Diencephalon (tissue), 1 donor: Measurements from ENCODE around the gene NEMF. TPM values are rescaled to one million over a fixed set of nuclear protein-coding genes. Genes with fewer than 3 reads are reported as not detected.

Experiments
- small RNA-seq: library from RNA; depleted of rRNA; stranded (forward); fragments of <200 nt; gene quantifications from one replicate; pipeline ENCODE3, GENCODE V24; 2014
- total RNA-seq: library from RNA; depleted of rRNA; stranded (reverse); fragments of >200 nt; gene quantifications from one replicate; pipeline ENCODE4 v1.2.3, GENCODE V29; 2014

Gene NEMF, protein sequence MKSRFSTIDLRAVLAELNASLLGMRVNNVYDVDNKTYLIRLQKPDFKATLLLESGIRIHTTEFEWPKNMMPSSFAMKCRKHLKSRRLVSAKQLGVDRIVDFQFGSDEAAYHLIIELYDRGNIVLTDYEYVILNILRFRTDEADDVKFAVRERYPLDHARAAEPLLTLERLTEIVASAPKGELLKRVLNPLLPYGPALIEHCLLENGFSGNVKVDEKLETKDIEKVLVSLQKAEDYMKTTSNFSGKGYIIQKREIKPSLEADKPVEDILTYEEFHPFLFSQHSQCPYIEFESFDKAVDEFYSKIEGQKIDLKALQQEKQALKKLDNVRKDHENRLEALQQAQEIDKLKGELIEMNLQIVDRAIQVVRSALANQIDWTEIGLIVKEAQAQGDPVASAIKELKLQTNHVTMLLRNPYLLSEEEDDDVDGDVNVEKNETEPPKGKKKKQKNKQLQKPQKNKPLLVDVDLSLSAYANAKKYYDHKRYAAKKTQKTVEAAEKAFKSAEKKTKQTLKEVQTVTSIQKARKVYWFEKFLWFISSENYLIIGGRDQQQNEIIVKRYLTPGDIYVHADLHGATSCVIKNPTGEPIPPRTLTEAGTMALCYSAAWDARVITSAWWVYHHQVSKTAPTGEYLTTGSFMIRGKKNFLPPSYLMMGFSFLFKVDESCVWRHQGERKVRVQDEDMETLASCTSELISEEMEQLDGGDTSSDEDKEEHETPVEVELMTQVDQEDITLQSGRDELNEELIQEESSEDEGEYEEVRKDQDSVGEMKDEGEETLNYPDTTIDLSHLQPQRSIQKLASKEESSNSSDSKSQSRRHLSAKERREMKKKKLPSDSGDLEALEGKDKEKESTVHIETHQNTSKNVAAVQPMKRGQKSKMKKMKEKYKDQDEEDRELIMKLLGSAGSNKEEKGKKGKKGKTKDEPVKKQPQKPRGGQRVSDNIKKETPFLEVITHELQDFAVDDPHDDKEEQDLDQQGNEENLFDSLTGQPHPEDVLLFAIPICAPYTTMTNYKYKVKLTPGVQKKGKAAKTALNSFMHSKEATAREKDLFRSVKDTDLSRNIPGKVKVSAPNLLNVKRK
- total RNA-seq: 85.8 TPM

DNA sequence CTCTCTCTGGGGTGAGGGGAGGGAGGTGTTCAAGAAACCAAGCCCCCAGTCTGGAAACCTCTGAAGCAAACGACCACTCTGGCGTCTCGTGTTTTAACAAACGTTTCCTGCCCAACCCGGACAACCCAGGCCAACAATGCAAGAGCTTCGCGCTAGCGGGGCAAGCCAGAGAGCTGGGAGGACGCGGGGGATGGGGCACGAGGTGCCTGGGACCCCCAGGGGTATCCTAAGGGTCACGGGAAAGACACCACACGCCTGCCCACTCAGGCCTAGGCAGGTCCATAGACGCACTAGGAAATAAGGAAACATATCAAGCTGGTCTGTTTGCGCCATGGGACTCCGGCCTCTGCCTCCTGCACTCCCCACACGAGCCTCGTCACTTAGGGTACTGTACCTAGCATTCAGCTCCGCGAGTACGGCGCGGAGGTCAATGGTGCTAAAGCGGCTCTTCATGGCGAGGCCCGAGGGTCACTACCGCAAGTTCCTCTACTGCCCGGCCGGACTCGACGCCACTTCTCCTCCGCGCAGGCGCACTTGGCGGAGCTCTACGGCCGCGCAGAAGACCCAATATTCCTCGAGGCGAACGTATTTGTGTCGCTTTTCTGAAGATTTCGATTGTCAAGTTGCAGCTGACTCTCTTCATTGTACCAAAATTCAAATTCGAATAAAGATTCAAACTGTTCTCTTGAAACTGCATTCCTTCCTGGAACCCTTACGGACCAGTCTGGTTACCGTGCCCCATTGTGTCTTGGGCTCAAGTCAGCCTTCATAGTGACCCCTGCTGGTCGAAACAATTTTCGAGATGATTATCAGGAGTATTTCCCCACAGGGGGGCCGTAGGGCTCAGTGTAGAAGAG, at the start of gene NEMF:
Gene NEMF (minus strand): TSS at position 488 of the 857 bp plus-strand sequence. CDS start 35 bp downstream, at position 453.

DNA sequence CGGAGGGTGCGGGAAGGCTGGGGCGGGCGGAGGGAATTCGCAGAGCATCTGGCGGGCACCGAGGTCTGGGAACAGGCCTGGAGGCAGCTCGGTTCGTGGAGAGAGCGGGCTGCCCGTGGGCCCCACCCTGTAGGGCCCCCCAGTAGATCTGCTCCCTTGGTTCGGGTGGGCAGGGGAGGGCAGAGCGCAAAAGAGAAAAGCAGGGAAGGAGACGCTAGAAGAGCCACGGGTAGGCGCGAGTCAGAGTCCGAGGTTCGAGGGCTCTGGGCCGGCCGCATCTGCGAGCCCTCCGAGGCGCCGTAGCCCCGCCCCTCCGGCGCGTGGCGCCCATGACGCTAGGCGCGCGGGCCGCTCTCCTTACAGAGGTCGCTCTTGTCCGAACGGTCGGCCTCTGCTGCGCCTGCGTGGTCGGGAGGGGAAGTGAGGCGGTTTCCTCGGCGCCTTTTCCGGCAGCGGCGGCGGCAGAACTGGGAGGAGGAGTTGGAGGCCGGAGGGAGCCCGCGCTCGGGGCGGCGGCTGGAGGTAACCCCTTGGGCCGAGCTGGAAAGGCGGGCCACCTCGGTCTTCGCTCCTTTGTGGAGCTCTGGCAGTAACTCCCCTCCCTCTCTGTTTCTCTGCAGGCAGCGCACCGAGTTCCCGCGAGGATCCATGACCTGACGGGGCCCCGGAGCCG, 40.2 kb upstream of the NEMF start, which contains the start of gene ARF6:
Gene ARF6 (plus strand): TSS at position 447 of the 673 bp plus-strand sequence. CDS start 655 bp downstream, outside the sequence.

DNA sequence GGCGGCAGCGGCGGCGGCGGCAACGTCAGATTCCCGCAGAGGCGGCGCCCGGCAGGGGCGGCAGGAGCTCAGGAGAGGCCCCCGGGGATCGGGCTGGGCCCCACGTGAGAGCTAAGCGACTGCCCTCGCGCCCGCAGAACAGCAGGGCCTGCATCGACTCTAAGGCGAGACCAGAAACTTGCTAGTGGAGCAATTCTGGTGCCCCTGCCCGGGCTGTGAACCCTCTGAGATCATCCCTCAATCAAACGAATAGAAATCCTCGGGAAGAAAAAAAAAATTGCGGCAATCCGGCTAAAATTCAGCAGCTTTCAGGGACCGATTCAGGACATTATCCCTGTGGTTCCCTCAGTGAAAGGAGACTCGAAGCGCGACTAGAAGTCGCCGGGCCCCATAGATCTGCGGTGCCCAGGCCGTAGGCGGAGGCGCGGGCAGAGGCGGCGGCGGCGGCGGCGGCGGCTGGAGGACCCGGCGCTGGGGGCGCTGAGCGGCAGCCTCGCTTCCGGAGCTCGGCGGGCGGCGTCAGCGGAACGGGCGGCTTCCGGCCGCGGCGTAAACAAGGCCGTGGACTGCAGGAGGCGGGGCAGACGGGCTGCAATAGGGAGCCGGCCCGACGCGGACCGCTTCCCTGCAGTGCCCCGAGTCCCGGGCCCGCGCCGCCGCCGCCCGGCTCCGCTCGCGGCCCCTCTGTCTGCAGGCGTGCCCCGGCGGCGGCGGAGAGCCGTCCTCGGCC, 84.9 kb downstream of the NEMF start, which contains the start of gene KLHDC2:
Gene KLHDC2 (plus strand): TSS at position 583 of the 730 bp plus-strand sequence. CDS start 316 bp downstream, outside the sequence.

Small RNA genes lying within 50 kb of the gene (small RNA-seq; reads per million reads assigned to genes)
- gene RF00019 (not detected), gene RN7SL2 (6.9 reads per million, percentile 92 among the genes with 10 or more reads in this experiment), gene RN7SL3 (2.7 reads per million, percentile 89 among the genes with 10 or more reads in this experiment), gene RNU6-189P (not detected), gene RNU6-539P (not detected)

Other genes starting within 250 kb of the NEMF start
- gene RPL36AL, start 232.2 kb downstream of the NEMF start, total RNA-seq: 92.5 TPM
- gene MGAT2, start 232.0 kb downstream of the NEMF start, total RNA-seq: 40.4 TPM
- gene DNAAF2, start 217.5 kb downstream of the NEMF start, total RNA-seq: 17.5 TPM
- 9.7 TPM for gene POLE2, start 164.6 kb downstream of the NEMF start, total RNA-seq
- 19.8 TPM for gene KLHDC1, start 159.7 kb downstream of the NEMF start, total RNA-seq
- 99.9 TPM for gene KLHDC2, start 84.6 kb downstream of the NEMF start, total RNA-seq
- gene ARF6, start 40.3 kb upstream of the NEMF start, total RNA-seq: 69.4 TPM